Peyer's patch (tissue), 4 donors: ENCODE data around the gene SNTG2. TPM values are rescaled to one million over a fixed set of nuclear protein-coding genes. Genes with fewer than 3 reads are reported as not detected.
"Not testable (repeated sequence)": the region's sequence is repeated elsewhere in the genome, so short reads cannot be mapped to it uniquely, and the experiment has no call there.

Experiments
- DNase-seq, 3 donors: peaks; one replicate each; pipeline ENCODE4 v3.0.0-alpha.2; 2017 to 2019
- H3K27ac ChIP-seq, 4 donors: fragments of 200-600 bp; sonication (generic); one replicate each; pipeline ENCODE4 v1.5.1; 2016 to 2019
- H3K27me3 ChIP-seq, 2 donors: fragments of 200-600 bp; sonication (generic); one replicate each; pipeline ENCODE4 v1.5.1; 2019
- H3K36me3 ChIP-seq, 3 donors: fragments of 200-600 bp; sonication (generic); one replicate each; pipeline ENCODE4 v1.5.1; 2016 to 2019
- H3K4me1 ChIP-seq, 4 donors: fragments of 200-600 bp; sonication (generic); one replicate each; pipeline ENCODE4 v1.5.1; 2016 to 2019
- H3K4me3 ChIP-seq, 4 donors: fragments of 200-600 bp; sonication (generic); 1 replicate in 3 of 4; 2 replicates in 1 of 4; pipeline ENCODE4 v1.5.1; 2016 to 2019; ENCODE audit warnings: mild to moderate bottlenecking in 1 of 4
- H3K9me3 ChIP-seq, 4 donors: fragments of 200-600 bp; sonication (generic); one replicate each; pipeline ENCODE4 v1.5.1; 2016 to 2019; ENCODE audit warnings: mild to moderate bottlenecking in 1 of 4
- POLR2A ChIP-seq, 2 donors: fragments of 450-650 bp; IDR thresholded peaks; one replicate each; pipeline ENCODE4 v1.5.1; 2017; ENCODE audit warnings: antibody characterized with exemption in 2 of 2, mild to moderate bottlenecking in 2 of 2, moderate library complexity in 2 of 2
- total RNA-seq, 4 donors: library from RNA; depleted of rRNA; stranded (reverse); fragments of >200 nt; gene quantifications; one replicate each; pipeline ENCODE4 v1.1.0, GENCODE V29; 2016
- TF ChIP-seq, protein P1 (sequence below), 6 experiments: fragments of 450-650 bp in 4 of 6; fragments of 200-600 bp in 2 of 6; sonication (generic) in 1 of 6; IDR thresholded peaks; one replicate each; pipeline ENCODE4 v1.5.1; 2017 to 2019; ENCODE audit warnings: antibody characterized with exemption in 6 of 6, mild to moderate bottlenecking in 3 of 6, moderate library complexity in 1 of 6

The SNTG2 gene
- total RNA-seq, 4 donors from 2014 or later = 1.8 to 65.2 (median 3.9) TPM

DNA sequence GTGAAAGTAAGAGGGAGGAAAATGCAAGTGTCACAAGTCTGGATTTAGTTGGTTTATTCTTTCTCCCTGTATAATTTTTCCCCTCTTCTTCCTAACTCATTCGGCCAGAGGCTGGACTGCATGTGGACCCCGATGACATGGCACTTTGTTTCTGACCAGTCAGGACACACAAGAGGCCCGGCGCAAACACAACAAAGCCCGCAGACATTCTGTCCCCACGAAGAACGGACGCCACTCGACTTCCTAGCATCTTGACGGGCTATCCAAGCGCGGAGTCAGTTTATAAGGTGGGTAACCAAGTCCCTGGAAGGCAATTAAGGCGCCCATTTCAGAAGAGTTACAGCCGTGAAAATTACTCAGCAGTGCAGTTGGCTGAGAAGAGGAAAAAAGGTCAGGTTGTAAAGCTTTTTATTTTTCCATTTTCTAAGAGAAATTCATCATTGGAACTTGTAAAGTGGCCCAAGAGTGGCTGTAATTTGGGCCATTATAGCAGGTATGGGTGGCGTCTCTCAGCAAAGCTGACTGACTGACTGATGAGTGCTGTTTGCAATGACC lies 462.6 kb downstream of the SNTG2 start, which contains the start of gene TPO:
Gene TPO, plus strand, starts transcription at position 308 of the 555 bp plus-strand sequence. CDS start 946 bp downstream, outside the sequence.
- Histone ChIP-seq H3K4me3 (no peak within 1 kb of the TSS), H3K36me3 (no peaks in the 10 kb centered on the region), H3K9me3 (no peaks in the 10 kb centered on the region), H3K4me1 (no peaks in the 10 kb centered on the region), H3K27me3 (no peaks in the 10 kb centered on the region), H3K27ac (no peak within 1 kb of the TSS)
- no peak for DNase-seq
- no peak for TF ChIP-seq POLR2A (IDR thresholded peaks at IDR 0.05)
- TF ChIP-seq, protein P1, sequence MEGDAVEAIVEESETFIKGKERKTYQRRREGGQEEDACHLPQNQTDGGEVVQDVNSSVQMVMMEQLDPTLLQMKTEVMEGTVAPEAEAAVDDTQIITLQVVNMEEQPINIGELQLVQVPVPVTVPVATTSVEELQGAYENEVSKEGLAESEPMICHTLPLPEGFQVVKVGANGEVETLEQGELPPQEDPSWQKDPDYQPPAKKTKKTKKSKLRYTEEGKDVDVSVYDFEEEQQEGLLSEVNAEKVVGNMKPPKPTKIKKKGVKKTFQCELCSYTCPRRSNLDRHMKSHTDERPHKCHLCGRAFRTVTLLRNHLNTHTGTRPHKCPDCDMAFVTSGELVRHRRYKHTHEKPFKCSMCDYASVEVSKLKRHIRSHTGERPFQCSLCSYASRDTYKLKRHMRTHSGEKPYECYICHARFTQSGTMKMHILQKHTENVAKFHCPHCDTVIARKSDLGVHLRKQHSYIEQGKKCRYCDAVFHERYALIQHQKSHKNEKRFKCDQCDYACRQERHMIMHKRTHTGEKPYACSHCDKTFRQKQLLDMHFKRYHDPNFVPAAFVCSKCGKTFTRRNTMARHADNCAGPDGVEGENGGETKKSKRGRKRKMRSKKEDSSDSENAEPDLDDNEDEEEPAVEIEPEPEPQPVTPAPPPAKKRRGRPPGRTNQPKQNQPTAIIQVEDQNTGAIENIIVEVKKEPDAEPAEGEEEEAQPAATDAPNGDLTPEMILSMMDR (IDR thresholded peaks at IDR 0.05) = no peak

DNA sequence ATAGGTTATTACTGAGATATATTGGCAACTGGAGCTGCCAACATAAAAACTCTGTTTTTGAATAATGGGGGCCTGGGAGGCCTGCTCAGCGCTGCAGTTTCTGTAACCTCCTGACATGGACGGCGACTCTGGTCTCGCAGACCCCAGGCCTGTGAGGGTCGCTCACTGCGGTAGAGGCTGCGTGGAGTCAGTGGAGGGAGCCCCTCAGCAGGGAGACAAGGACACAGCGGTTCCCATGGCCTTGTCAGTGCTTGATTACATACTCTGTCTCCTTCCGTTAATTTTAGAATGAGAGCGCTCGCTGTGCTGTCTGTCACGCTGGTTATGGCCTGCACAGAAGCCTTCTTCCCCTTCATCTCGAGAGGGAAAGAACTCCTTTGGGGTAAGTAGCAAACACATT lies 463.5 kb downstream of the SNTG2 start:
- H3K36me3 ChIP-seq = no peaks in the 10 kb centered on the region
- no peak overlapping the region for H3K27ac ChIP-seq
- no peaks in the 10 kb centered on the region for H3K9me3 ChIP-seq
- H3K4me1 ChIP-seq = no peaks in the 10 kb centered on the region
- H3K4me3 ChIP-seq = no peak overlapping the region
- no peaks in the 10 kb centered on the region for H3K27me3 ChIP-seq
- TF ChIP-seq, protein P1 (IDR thresholded peaks at IDR 0.05) = no peak
- TF ChIP-seq POLR2A (IDR thresholded peaks at IDR 0.05) = no peak
- no peak for DNase-seq

DNA sequence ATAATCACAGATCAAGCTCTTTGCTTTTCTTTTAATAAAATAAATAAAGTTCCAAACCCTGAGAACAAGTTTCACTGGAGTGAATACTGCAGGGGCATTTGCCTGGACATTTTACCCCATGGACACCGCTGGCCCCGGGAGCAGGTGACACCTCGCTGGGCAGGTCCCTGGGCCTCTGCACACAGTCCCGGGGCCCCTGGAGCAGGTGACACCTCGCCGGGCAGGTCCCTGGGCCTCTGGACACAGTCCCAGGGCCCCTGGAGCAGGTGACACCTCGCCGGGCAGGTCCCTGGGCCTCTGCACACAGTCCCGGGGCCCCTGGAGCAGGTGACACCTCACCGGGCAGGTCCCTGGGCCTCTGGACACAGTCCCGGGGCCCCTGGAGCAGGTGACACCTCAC lies 464.3 kb downstream of the SNTG2 start:
- H3K27me3 ChIP-seq, DNase-seq, H3K36me3 ChIP-seq, H3K4me1 ChIP-seq, H3K27ac ChIP-seq, H3K9me3 ChIP-seq, H3K4me3 ChIP-seq: not testable (repeated sequence)

DNA sequence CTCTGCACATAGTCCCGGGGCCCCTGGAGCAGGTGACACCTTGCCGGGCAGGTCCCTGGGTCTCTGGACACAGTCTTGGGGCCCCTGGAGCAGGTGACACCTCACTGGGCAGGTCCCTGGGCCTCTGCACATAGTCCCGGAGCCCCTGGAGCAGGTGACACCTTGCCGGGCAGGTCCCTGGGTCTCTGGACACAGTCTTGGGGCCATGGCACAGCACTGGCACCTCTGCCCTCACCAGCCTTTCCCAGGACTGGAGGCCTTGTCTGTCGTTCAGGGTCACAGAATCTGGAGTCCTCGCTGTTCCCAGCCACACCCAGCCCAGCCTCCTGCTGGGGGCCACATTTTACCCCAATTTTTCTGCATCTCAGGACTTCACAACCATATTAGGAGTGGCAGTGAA lies 464.9 kb downstream of the SNTG2 start:
- Histone ChIP-seq H3K9me3 (no peaks in the 10 kb centered on the region), H3K4me1 (no peaks in the 10 kb centered on the region), H3K36me3 (no peaks in the 10 kb centered on the region), H3K4me3 (no peak overlapping the region), H3K27ac (no peak overlapping the region), H3K27me3 (no peaks in the 10 kb centered on the region)
- TF ChIP-seq, protein P1 (IDR thresholded peaks at IDR 0.05) = no peak
- TF ChIP-seq POLR2A (IDR thresholded peaks at IDR 0.05) = no peak
- DNase-seq = no peak
